22Rv1 (cell line): ENCODE measurements around the gene DHRS3.

Experiments used
- CTCF ChIP-seq: fragments of 450-650 bp; IDR thresholded peaks from 2 replicates; pipeline ENCODE4 v1.5.1; 2017; ENCODE audit warnings: mild to moderate bottlenecking
- ZFX ChIP-seq: fragments of 450-650 bp; IDR thresholded peaks from 2 replicates; pipeline ENCODE4 v1.6.1; 2017; ENCODE audit warnings: antibody characterized with exemption, borderline replicate concordance

- TF ChIP-seq CTCF = no peak
- no peak for TF ChIP-seq ZFX
Observed at GRCh38 chr1:12530462-12531178, 87.4 kb downstream of the DHRS3 start.
